Measurements from ENCODE around the gene TREM2.
A peak's percentile ranks its signal among the peaks of the same experiment; 100 is the strongest.
"Not testable (repeated sequence)": the region's sequence is repeated elsewhere in the genome, so short reads cannot be mapped to it uniquely, and the experiment has no call there.

TREM2 gene

DNA sequence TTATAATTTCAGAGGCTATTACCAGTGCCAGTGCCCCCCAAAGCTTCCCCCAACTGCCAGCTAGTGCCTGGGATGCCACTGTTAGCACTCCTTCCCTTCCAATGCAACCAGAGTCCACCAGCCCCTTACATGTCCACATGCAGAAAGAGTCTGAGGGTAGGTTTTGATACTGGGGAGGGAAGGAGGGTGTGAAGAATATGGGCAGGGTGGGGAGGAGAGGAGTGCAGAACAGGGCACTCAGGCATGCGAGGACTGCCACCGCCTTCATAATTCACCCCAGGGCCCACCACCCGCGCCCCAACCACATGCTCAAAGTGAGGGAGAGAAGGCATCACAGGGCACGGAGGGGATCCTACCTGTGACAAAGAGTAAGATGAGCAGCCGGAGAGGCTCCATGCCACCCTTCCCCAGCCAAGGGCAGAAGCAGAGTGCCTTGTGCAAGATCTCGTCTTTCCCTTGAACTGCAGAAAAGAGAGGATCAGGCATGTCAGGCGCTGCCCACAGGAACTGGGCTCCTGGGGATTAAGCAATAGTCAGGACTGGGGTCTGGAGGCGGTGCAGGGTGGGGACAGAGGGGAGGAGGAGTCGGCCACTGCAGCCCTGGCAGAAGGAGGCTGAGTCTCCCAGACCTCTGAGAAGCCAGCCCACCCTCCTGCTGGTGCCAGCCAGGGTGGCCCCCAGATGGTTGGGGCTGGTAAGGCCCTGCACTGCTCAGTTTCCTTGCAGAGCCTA lies at the start of gene TREM2:
TREM2 (minus strand) TSS at position 430 of the 732 bp plus-strand sequence; CDS start at position 396, 34 bp downstream.
- DNase-seq: no peak

DNA sequence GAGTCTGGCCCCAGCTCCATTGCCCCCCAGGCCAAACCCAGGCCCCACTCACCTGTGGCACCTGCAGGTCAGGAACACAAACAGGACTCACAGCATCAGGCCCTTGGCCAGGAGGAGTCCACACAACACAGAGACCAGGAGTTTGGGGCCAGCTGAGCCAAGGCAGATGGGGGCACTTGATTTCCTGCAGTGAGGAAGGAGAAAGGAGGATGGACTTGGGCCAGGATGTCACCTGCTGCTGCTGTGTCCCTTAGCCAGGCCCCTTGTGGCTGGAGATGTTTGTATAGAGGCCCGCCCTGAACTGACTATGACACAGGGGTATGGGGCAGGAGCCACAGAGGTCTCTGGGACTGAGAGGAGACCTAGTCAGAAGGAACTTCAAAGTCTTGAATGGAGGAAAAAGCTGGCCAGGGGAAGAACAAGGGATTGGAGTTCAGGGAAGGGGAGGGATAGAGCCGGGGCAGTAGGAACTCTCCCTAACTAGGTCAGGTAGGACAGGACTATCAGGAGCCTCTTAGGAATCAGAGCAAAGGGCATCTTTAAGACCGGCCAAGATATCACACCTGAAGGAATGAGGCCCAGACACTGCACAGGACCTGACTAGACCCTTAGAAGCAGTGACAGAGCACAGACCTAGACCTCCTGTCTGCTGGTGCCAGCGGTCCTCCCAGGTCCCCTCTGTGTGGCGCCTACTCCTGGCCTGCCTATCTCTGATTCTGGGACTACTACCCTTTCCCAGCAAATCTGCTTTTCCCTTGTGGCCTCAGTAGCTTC lies 46.8 kb upstream of the TREM2 start:
- no peak for DNase-seq

DNA sequence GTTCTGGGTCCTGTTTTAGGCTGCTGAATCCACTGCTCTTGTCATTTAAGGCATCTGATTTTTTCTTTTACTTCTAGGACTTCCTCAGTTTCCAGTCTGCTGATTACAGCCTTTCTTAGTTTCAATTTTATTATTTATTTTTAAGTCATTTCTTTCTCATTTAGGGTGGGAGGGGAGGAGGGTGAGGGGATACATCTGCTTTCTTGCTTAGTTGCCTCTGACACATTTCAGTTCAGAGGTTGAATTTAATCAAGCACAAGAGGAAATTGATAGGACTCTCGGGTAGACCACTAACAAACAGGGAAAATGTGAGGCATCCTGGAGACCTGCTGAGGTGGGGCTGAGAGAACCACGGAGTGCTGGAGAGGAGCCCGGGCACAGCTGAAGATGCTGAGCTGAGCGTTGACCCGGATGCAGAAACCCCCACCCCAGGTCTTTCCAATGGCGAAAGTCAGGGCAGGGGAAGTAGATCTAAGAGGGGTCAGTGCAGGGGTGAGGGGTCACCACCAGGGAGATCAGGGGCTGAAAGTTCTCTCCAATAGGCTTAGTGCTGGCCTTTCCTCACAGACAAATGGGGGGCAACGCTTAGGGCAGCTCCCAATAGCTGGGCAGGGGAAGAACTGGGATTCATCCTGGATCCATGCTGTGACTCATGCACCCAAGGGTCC lies 45.7 kb upstream of the TREM2 start:
- DNase-seq: no peak

DNA sequence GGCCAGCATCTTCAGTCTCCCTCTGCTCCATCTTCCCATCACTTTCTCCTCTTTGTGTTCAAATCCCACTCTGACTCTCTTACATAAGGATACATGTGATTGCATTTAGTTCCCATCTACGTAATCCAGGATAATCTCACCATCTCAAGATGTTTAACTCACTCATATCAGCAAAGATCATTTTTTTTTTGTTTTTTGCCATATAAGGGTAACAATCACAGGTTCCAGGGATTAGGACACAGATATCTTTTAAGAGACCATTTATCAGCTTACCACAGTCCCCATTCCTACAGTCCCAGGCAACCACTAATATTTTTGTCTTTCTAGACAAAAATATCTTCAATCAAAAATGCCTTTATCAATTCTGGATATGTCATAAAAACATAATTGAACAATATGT lies 41.2 kb upstream of the TREM2 start:
- DNase-seq: no peak

DNA sequence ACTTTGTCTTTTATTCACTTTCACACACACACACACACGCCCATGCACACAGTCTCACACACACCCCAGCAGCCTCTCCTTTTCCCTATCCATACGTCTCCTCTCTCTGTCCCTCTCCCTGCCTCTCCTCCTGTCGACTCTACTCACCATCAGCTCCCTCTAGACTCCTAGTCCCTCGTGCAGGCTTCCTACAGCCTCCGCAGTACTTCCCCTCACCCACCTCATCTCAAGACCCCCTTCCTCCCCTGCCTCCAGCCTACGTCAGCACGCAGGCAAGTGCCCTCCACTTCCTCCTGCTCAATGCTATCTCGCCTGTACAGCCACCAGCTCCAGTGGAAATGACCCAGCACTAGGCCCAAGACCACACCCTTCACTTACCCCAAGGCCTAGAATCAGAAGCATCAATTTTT lies 38.9 kb upstream of the TREM2 start:
- DNase-seq: no peak

DNA sequence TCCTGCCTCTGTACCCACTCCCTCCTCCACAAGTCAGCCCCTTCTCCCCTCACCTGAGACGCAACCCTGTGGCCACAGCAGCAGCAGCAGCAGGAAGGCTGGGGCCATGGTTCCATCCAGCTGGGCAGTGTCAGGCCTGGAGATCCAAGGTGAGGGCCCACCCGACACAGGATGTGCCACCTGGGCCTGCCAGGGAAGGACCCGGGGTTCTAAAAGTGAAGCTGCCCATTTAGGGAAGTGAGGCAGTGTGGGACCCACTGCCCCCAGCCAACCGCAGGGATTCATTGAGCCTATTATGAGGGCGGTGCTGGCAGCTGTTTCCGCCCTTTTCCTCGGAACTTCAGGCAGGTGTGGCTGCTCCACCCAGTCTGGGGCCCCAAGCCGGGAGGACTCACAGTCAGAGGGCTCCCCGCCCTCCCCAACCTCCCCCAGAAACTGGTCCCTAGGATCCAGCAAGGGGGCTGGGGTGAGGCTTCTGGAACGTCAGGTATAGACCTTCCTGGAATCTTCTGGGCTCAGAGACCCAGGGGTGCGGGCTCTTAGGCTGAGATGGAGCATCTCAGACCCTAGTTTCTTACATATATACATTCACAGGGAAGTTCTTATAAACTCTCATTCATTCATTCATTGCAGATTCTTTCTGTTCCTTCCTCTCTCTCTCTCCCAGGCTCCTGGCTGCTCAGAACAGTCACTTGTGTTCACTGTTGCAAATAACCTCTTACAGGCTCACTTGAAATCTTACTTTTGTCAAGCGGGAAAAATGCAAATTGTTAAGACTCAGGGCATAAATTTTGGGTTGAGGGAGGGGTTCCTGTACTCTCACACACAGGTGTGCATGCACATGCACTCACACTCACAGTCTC lies 38.2 kb upstream of the TREM2 start, which contains the start of gene TREML2:
TREML2 (minus strand) TSS at position 249 of the 863 bp plus-strand sequence; CDS start at position 108, 141 bp downstream.
- no peak for DNase-seq

DNA sequence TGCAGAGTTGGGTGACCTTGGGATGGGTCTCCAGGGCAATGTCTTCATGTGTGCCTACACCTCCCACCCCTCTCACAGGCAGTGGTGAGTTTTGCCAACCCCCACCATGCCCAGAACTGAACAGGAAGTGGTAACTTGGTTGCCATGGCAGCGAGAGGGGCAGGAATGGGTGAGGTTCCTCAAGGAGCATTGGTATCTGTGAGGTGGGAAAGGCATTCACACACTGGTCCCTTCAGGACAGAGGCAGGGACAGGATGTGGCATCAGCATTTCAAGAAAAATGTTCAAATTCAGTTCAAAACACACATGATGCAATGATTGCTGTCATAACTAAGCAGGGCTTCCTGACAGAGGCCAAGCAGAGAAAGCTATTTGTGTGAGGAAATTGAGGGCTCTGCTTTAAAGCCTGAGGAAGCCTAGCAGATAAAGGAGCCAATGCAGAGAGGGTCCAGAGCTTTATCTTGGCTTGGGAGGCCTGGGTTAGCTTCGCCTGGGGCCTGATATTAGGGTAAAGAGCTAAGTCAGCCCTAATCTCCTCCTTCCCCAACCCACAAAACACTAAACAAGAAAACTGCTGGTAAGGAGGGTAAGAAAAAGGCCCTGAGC lies 37.5 kb upstream of the TREM2 start:
- DNase-seq: peak in 2 of 4 experiments; percentile 31 to 32

DNA sequence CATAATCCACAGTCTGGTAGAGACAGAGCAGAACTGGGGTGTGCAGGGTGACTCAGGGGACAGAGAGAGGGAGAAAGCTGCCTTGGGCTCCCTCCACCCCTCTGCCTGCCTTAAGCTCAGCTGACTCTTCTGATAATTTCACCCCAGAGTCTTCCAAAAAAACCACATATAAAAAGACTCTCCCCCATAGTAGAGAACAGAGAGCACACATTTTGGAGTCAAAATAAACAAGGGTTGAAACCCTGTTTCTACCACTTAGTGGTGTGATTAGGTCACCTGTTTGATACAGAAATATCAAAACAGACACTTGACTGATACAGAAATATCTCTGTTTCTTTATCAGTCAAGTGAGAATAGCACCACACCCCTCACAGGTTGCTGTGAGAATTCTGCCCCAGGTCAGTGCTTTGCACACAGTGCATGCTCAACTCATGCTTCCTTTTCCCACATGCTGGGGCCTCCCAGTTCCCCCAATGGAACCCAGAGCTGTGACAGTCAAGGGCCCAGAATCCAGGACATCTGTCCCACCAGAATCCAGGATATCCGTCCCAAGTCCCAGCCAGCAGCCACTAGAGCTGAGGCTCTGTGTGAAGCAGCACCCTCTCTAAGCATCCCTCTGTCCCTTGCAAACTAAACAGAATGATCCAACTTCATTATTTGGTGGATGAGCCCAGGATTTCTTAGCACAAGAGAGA lies 36.8 kb upstream of the TREM2 start:
- no peak for DNase-seq

DNA sequence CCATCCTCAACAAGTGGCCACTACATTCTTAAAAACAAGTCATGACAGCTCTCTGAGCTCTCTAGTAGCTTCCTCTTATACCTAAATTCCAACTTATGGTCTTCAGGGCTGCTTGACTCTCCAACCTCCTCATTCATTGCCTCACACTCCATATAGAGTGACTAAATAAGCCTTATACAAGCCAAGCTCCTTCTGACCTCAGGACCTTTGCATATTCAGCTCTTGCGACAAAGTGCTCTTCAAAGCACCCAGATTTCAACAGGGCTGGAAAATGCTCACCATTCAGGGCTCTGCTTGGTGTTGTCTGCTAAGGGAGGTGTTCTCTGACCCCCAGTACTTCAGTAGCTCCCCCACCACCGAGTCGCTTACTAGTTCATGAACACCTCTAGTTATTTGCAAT lies 34.3 kb upstream of the TREM2 start:
- no peak for DNase-seq

DNA sequence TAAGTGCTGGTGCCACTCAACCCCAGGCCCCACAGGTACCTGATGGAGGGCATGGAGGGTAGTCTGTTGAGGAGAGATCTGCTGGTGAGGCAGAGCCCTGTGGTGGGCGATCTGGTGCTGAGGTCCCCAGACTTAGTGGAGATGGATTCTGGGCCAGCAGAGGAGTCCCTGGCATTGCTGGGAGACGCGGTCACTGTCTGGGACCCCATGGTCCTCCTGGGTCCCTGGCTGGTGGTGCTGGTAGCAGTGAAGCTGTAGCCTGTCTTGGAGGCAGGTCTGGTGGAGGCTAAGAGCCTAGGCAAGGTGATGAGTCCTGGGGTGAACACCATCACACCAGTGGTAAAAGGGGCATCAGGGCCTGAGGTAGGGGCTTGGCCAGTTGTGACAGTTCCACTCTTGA lies 31.5 kb upstream of the TREM2 start:
- no peak for DNase-seq

DNA sequence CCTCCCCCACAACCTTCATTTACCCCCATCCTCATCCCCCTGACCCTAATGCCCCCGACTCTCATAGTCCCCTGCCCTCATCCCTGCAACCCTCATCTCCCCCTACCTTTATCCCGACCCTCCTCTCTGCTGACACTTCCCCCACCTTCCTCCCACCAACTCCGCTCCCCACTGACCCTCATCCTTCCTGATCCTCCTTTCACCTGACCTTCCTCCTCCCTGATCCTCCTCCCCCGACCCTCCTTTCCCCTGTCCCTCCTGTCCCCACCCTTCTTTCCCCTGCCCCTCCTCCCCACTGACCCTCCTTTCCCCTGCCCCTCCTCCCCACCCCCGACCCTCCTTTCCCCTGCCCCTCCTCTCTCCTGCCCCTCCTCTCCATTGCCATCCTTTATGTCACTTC lies 31.0 kb upstream of the TREM2 start:
- no peak for DNase-seq

DNA sequence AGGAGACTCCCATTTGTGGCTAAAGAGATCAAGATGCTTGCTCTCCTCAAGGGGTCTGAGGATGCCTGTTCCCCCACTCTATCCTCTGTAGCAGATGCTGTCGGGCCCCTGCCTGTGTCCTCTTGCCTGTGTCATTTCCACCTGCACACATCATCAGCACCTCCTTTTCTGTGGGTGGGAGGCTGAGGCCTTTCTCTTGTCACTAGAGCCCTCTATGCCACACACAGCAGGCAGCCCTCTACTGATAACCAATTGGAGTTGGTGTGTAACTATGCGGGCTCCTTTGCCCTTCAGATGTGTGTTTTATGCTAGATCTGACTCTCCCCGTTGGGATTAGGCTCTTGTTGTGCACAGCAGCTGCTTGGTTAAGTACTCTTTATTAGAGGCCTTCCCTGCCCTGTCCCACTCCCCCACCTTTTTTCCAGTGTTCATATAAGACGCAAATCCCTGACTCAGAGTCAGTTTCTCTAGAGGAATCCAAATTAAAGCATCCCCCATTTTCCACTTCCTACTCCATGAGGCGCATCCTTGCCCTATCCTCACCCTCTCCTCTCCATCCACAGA lies 30.3 kb upstream of the TREM2 start:
- DNase-seq: no peak

DNA sequence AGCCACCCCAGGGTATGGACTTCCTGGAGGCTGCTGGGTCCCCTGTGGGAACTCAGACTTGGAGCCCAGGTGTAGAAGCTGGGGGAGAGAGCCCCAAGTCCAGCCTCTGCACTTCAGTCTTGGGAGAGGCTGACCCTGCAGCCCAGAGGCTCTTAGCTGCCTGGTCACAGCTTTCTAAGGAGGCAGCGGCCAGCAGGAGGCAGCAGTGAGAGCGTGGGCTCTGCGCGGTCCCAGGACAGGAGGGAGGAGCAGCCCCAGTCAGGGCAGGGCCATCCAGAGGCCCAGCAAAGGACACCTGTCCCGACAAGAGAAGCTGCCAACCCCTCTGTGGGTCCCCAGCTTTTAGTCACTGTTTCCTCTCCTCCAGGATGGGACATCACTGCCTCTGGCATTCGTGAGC lies 28.7 kb upstream of the TREM2 start:
- DNase-seq: peak in 1 of 4 experiments; percentile 32

DNA sequence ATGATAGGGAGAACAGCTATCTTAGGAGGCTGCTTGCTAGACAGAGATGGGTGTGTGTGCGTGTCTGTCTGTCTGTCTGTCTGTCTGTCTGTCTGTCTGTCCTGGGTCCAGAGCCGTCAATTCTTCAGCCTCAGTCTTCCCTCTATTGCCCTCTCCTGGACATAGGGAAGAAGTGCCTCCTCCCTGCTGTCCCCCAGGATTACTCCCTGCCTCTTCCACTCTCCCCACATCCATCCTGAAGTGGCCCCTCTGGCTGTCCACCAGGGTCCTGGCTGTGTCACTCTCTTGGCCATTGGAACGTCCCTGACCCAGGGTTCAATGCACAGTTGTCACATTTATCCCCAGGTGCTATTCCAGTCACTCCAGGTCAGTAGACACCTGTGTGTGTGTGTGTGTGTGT lies 27.9 kb upstream of the TREM2 start:
- DNase-seq: no peak

DNA sequence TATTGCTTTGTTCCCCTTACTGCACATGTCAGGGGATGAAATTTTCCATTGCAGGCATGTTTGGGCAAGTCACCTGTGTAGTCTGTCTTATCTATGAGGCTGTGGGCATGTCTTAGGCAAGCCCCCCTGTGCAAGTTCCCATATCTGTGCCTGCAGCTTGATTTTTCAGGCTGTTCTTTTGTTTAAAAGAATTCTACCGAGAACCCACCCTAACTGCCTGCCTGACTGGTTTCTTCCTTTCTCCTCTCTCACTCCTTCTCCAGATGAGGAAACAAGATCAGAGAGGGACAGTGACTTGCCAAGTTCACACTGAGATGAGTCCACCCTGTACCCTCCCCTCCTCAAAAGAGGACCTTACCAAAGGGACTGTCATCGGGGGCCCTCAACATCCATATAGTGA lies 27.1 kb upstream of the TREM2 start:
- no peak for DNase-seq

DNA sequence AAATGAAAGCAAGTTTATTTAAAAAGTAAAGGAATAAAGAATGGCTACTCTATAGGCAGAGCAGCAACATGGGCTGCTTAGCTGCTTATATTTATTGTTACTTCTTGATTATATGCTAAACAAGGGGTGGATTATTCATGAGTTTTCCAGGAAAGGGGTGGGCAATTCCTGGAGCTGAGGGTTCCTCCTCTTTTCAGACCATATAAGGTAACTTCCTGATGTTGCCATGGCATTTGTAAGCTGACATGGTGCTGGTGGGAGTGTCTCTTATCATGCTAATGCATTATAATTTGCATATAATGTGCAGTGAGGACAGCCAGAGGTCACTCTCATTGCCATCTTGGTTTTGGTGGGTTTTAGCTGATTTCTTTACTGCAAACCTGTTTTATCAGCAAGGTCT lies 26.1 kb upstream of the TREM2 start:
- not testable (repeated sequence) for DNase-seq

DNA sequence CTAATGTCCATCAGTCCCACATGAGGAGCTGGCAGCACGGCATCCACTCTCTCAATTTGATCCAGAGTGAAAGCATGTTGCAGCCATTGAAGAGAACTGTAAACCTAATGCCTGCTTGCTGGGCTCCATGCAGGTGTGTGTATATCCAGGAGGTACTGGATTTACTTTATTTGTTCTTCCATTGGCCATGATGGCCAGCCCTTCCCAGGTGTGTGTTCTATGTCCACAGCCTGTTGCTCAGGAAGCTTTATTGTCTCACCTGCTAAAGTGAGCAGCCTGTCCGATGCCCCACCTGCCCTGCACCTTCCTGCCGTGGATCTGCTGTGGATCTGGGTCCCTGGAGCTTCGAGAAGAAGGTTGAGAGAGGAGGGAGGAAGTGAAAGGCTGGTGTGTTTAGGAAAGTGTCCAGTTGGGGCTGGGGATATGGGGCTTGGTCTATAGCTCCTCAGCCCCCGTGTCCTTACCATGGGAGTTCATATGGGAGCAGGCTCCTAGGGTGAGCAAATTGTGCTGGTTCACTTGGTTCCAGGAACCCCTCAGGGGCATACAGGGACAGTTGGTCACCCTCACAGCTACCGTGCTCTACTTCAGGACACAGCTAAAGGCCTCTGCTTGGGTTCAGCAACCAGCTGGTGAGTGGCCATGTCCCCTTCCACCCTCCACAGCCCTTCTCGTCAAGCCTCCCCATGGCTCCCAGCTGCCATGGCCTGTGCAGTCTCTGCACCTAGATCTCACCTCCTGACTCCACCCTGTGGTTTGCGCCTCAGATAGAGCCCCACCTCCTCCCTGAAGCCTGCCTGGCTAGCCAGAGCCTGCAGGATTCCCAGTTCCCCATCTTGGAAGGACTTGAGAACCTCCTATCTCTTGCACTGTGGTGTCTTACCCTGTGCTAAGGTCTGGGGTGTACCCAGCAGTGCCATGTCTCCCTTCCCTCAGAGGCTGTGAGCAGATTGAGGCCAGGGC lies 25.3 kb upstream of the TREM2 start:
- no peak for DNase-seq

DNA sequence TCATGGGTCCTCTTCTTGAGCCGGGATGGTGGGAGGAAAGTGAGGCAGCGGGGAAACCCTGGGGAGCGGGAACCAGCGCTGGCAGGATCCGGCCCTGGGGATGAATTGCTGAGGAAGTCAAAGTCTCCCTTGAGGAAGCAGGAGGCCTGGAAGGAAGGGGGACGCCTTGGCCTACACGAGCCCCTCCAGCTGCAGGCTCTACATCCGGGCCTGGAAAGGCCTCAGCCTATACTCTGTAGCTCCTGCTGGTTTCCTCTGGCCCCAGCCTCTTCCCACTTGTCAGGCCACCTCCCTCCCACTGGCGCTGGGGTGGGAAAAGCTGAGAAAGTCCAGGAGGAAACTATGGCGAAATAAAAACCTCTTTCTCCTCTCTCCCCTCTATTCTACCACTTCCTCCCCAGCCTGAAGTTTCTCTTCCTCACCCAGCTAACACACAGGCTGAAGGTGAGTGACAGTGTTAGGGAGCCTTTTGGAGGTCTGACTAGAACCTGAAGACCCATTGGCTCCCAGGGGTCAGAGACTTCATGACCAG lies 23.2 kb upstream of the TREM2 start:
- no peak for DNase-seq

DNA sequence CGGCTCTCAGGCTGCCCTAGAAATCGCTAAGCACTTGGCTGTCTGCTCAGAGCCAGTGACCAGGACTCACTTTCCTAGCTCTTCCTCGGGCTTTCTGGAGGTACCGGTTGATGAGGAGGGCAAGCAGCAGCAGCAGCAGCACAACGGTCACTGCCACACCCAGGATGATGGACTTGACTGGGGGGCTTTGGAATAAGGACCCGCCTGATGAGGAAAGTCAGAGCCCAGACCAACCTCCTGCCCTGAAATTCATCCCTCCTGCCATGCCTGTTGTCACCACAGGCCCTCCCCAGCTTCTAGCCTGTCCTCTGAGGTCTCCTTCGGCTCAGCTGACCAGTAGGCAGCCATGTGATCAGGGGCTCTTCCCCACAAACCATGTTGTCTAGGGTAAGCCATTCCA lies 21.8 kb upstream of the TREM2 start:
- DNase-seq: no peak
